RPMI7951 (cell line): ENCODE data around the gene MRPL39. TPM values are rescaled to one million over a fixed set of nuclear protein-coding genes. Genes with fewer than 3 reads are reported as not detected.

ENCODE experiments used
- DNase-seq: peaks from one replicate; pipeline ENCODE4 v3.0.0-alpha.2; 2012; ENCODE audit warnings: low read depth
- total RNA-seq: library from RNA; depleted of rRNA; stranded (reverse); fragments of >200 nt; shearing (Covaris generic); gene quantifications from 2 replicates; pipeline ENCODE4 v1.2.3, GENCODE V29; 2014; rRNA removed

MRPL39 gene
- 68.1 and 80.5 TPM in 2 replicates for total RNA-seq

GRCh38 chr21:25607151-25608043 lies at the start of gene MRPL39:
Gene MRPL39, minus strand, starts transcription at chr21:25607481. Its CDS starts 6 bp downstream, at chr21:25607475.
- peak; percentile 81 for DNase-seq

GRCh38 chr21:25656412-25656811 lies 49.1 kb upstream of the MRPL39 start:
- DNase-seq: no peak

GRCh38 chr21:25649146-25649545 lies 41.9 kb upstream of the MRPL39 start:
- no peak for DNase-seq

- no peak for DNase-seq
Observed at GRCh38 chr21:25647647-25648046, 40.4 kb upstream of the MRPL39 start.

- DNase-seq: no peak
Observed at GRCh38 chr21:25646474-25646873, 39.2 kb upstream of the MRPL39 start.

- DNase-seq: no peak
Observed at GRCh38 chr21:25643486-25643885, 36.2 kb upstream of the MRPL39 start.

GRCh38 chr21:25640943-25641292 lies 33.6 kb upstream of the MRPL39 start:
- DNase-seq: no peak

GRCh38 chr21:25640202-25640942 lies 33.1 kb upstream of the MRPL39 start:
- DNase-seq: no peak

- peak; percentile 14 for DNase-seq
Observed at GRCh38 chr21:25639551-25640201, 32.4 kb upstream of the MRPL39 start.

GRCh38 chr21:25638660-25639550 lies 31.6 kb upstream of the MRPL39 start, which contains the start of gene JAM2:
Gene JAM2, plus strand, starts transcription at chr21:25639258. Its CDS starts 564 bp downstream, at chr21:25639822.
- DNase-seq: peak; percentile 52

GRCh38 chr21:25637851-25638659 lies 30.8 kb upstream of the MRPL39 start:
- no peak for DNase-seq

GRCh38 chr21:25636727-25637126 lies 29.4 kb upstream of the MRPL39 start:
- DNase-seq: peak; percentile 9

GRCh38 chr21:25635310-25635709 lies 28.0 kb upstream of the MRPL39 start:
- no peak for DNase-seq

- DNase-seq: no peak
Observed at GRCh38 chr21:25632296-25632695, 25.0 kb upstream of the MRPL39 start.

GRCh38 chr21:25626757-25627156 lies 19.5 kb upstream of the MRPL39 start:
- DNase-seq: no peak

GRCh38 chr21:25625776-25626555 lies 18.7 kb upstream of the MRPL39 start:
- DNase-seq: peak; percentile 19

GRCh38 chr21:25625036-25625435 lies 17.8 kb upstream of the MRPL39 start:
- no peak for DNase-seq

GRCh38 chr21:25624511-25624910 lies 17.2 kb upstream of the MRPL39 start:
- no peak for DNase-seq

GRCh38 chr21:25619198-25619597 lies 11.9 kb upstream of the MRPL39 start:
- DNase-seq: no peak

- no peak for DNase-seq
Observed at GRCh38 chr21:25615880-25616279, 8.6 kb upstream of the MRPL39 start.
